Neuronal stem cell (in vitro differentiated cells): ENCODE measurements around the gene C6orf89.

Experiments
- DNase-seq: peaks from one replicate; pipeline ENCODE4 v3.0.0-alpha.2; 2013; ENCODE audit warnings: low spot score
- H2AFZ ChIP-seq: one replicate; pipeline ENCODE4 v1.6.1; 2013; ENCODE audit warnings: mild to moderate bottlenecking, low read length, inconsistent platforms
- H2AK5ac ChIP-seq: 2 replicates; pipeline ENCODE4 v1.6.1; 2013; ENCODE audit warnings: low read depth, mild to moderate bottlenecking, inconsistent platforms, low read length, moderate library complexity, mixed read lengths
- H2BK120ac ChIP-seq: 2 replicates; pipeline ENCODE4 v1.6.1; 2013; ENCODE audit warnings: low read depth, mild to moderate bottlenecking, inconsistent platforms, low read length, moderate library complexity, mixed read lengths
- H2BK12ac ChIP-seq: one replicate; pipeline ENCODE4 v1.6.1; 2013; ENCODE audit warnings: low read length, inconsistent platforms
- H2BK15ac ChIP-seq: 2 replicates; pipeline ENCODE4 v1.6.1; 2013; ENCODE audit warnings: mild to moderate bottlenecking, low read length, inconsistent platforms, mixed read lengths
- H2BK5ac ChIP-seq: one replicate; pipeline ENCODE4 v1.6.1; 2013; ENCODE audit warnings: inconsistent platforms, mild to moderate bottlenecking, low read length, moderate library complexity
- H3K14ac ChIP-seq: one replicate; pipeline ENCODE4 v1.6.1; 2013; ENCODE audit warnings: low read length, inconsistent platforms
- H3K18ac ChIP-seq: 2 replicates; pipeline ENCODE4 v1.6.1; 2013; ENCODE audit warnings: low read length, inconsistent platforms
- H3K23ac ChIP-seq: 2 replicates; pipeline ENCODE4 v1.6.1; 2013; ENCODE audit warnings: low read depth, mild to moderate bottlenecking, mixed read lengths, low read length, inconsistent platforms; ENCODE audit not compliant: poor library complexity
- H3K27ac ChIP-seq: replicated peaks from 3 replicates; pipeline ENCODE4 v1.5.1; 2013; ENCODE audit warnings: low read length, inconsistent platforms
- H3K27me3 ChIP-seq, 3 experiments: 2 replicates each; pipeline ENCODE4 v1.6.1; 2013; ENCODE audit warnings: low read length in 3 of 3, mild to moderate bottlenecking in 2 of 3, inconsistent platforms in 1 of 3, low read depth in 1 of 3, mixed read lengths in 1 of 3, moderate library complexity in 1 of 3; ENCODE audit not compliant: control insufficient read depth in 3 of 3, insufficient read depth in 3 of 3
- H3K36me3 ChIP-seq, 2 donors: replicated peaks in 1 of 2; 2 replicates each; pipeline ENCODE4 v1.6.1; 2013; ENCODE audit warnings: low read length in 2 of 2; ENCODE audit not compliant: control insufficient read depth in 2 of 2, insufficient read depth in 2 of 2
- H3K4ac ChIP-seq: 2 replicates; pipeline ENCODE4 v1.6.1; 2013; ENCODE audit warnings: inconsistent platforms, mild to moderate bottlenecking, low read length, moderate library complexity
- H3K4me1 ChIP-seq, 2 donors: 1 replicate in 1 of 2; 2 replicates in 1 of 2; pipeline ENCODE4 v1.6.1; 2013; ENCODE audit warnings: low read length in 2 of 2, low read depth in 1 of 2; ENCODE audit not compliant: control insufficient read depth in 2 of 2, insufficient read depth in 1 of 2
- H3K4me2 ChIP-seq: one replicate; pipeline ENCODE4 v1.6.1; 2013; ENCODE audit warnings: mild to moderate bottlenecking, low read length, inconsistent platforms; ENCODE audit not compliant: insufficient read depth, poor library complexity, severe bottlenecking
- H3K4me3 ChIP-seq, 2 donors: 2 replicates each; pipeline ENCODE4 v1.5.1; 2013; ENCODE audit warnings: low read length in 2 of 2, mild to moderate bottlenecking in 2 of 2, inconsistent platforms in 1 of 2, moderate library complexity in 1 of 2
- H3K79me1 ChIP-seq: one replicate; pipeline ENCODE4 v1.6.1; 2013; ENCODE audit warnings: low read depth, mild to moderate bottlenecking, inconsistent platforms, low read length, moderate library complexity
- H3K9ac ChIP-seq: one replicate; pipeline ENCODE4 v1.6.1; 2013; ENCODE audit warnings: mild to moderate bottlenecking, low read depth, low read length, inconsistent platforms; ENCODE audit not compliant: poor library complexity
- H3K9me3 ChIP-seq, 2 donors: replicated peaks in 1 of 2; 2 replicates each; pipeline versions ENCODE3 to v1.6.1; 2013; ENCODE audit warnings: low read length in 2 of 2, mild to moderate bottlenecking in 2 of 2, inconsistent platforms in 1 of 2, low read depth in 1 of 2, mixed read lengths in 1 of 2, moderate library complexity in 1 of 2; ENCODE audit not compliant: control insufficient read depth in 2 of 2, insufficient read depth in 1 of 2
- H4K8ac ChIP-seq: one replicate; pipeline ENCODE4 v1.6.1; 2013; ENCODE audit warnings: low read depth, mild to moderate bottlenecking, inconsistent platforms, low read length, moderate library complexity
- H4K91ac ChIP-seq: one replicate; pipeline ENCODE4 v1.6.1; 2013; ENCODE audit warnings: low read length, low read depth, mild to moderate bottlenecking, inconsistent platforms; ENCODE audit not compliant: poor library complexity
- WGBS, 2 donors: extraction: QIAGEN DNeasy Blood & Tissue Kit; methylation state at CpG; one replicate each; pipeline ENCODE4 v1.1.7; 2013; ENCODE audit warnings: missing lambda C conversion rate in 2 of 2, mixed read lengths in 1 of 2; ENCODE audit not compliant: insufficient read length in 2 of 2, insufficient replicate concordance in 1 of 2; ENCODE audit errors: extremely low coverage in 2 of 2; 5-methylcytosine and 5-hydroxymethylcytosine counted together

The C6orf89 gene

GRCh38 chr6:36844232-36845170 lies 41.3 kb upstream of the C6orf89 start:
- H3K4me1 ChIP-seq, result peaks cover 16 to 23% of the 10 kb centered on the region in 2 donors
- H2AFZ ChIP-seq, result no peak overlapping the region
- no peak overlapping the region for H2BK12ac ChIP-seq
- no peak overlapping the region for H3K4ac ChIP-seq
- H2BK5ac ChIP-seq, result no peak overlapping the region
- H3K27me3 ChIP-seq, result peaks cover 8 to 17% (median 10%) of the 10 kb centered on the region in 3 experiments
- WGBS, 2 donors, result no CpG with 5 or more reads among the region's 19 CpGs
- no peak overlapping the region for H4K8ac ChIP-seq
- H3K9ac ChIP-seq, result no peak overlapping the region
- H4K91ac ChIP-seq, result no peak overlapping the region
- no peak overlapping the region for H3K27ac ChIP-seq
- no peak overlapping the region for H3K18ac ChIP-seq
- no peak overlapping the region for H2BK15ac ChIP-seq
- peak overlapping the region; percentile 25 for H3K23ac ChIP-seq
- no peak overlapping the region for H3K4me3 ChIP-seq
- H3K79me1 ChIP-seq, result no peaks in the 10 kb centered on the region
- H3K4me2 ChIP-seq, result no peak overlapping the region
- no peaks in the 10 kb centered on the region for H3K36me3 ChIP-seq
- H2AK5ac ChIP-seq, result no peak overlapping the region
- no peaks in the 10 kb centered on the region for H3K9me3 ChIP-seq
- no peak overlapping the region for H2BK120ac ChIP-seq
- DNase-seq, result no peak
- no peak overlapping the region for H3K14ac ChIP-seq

- Histone ChIP-seq H3K23ac (no peak overlapping the region), H2AK5ac (peak overlapping the region; percentile 27)
- WGBS, 2 donors, result no CpG with 5 or more reads among the region's 4 CpGs
Measured at GRCh38 chr6:36845233-36845632, 40.5 kb upstream of the C6orf89 start.

DNA sequence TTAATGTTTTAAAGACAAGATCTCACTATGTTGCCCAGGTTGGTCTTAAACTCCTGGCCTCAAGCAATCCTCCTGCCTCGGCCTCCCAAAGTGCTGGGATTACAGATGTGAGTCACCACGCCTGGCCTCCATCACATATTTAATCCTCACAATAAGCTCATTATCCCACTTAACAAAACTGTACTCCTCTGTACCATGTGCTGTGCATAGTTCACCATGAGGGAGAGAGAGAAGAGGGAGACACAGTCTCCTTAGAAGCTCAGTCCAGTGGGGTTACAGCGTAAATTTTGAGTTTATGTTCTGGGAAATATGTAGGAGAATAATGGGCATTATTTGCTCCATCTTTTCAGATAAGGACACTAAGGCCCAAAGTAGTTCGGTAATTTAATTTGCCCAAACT lies 38.6 kb upstream of the C6orf89 start:
- H2BK120ac ChIP-seq, result no peak overlapping the region
- peaks cover 4% of the 10 kb centered on the region in 2 donors for H3K36me3 ChIP-seq
- H3K4me2 ChIP-seq, result no peak overlapping the region
- DNase-seq, result no peak
- peaks cover 9 to 12% of the 10 kb centered on the region in 2 donors for H3K4me1 ChIP-seq
- H3K23ac ChIP-seq, result no peak overlapping the region
- H3K4ac ChIP-seq, result no peak overlapping the region
- no peak overlapping the region for H3K27ac ChIP-seq
- no peaks in the 10 kb centered on the region for H3K79me1 ChIP-seq
- no peak overlapping the region for H2BK5ac ChIP-seq
- no peak overlapping the region for H4K8ac ChIP-seq
- no peak overlapping the region for H3K4me3 ChIP-seq
- H3K14ac ChIP-seq, result no peak overlapping the region
- H2AK5ac ChIP-seq, result no peak overlapping the region
- WGBS, 2 donors, result no CpG with 5 or more reads among the region's 4 CpGs
- no peak overlapping the region for H2AFZ ChIP-seq
- H3K9ac ChIP-seq, result no peak overlapping the region
- H4K91ac ChIP-seq, result no peak overlapping the region
- H2BK15ac ChIP-seq, result no peak overlapping the region
- no peak overlapping the region for H3K18ac ChIP-seq
- H3K9me3 ChIP-seq, result peaks cover 0 to 2% of the 10 kb centered on the region in 2 donors
- no peaks in the 10 kb centered on the region for H3K27me3 ChIP-seq
- no peak overlapping the region for H2BK12ac ChIP-seq

More at GRCh38 chr6:36845233-36845632, 40.5 kb upstream of the C6orf89 start:
- Histone ChIP-seq H3K14ac (no peak overlapping the region), H2BK12ac (no peak overlapping the region), H3K27me3 (peaks cover 4 to 11% (median 7%) of the 10 kb centered on the region in 3 experiments), H2BK15ac (no peak overlapping the region), H3K27ac (no peak overlapping the region), H3K79me1 (no peaks in the 10 kb centered on the region), H3K4me3 (no peak overlapping the region), H3K9me3 (no peaks in the 10 kb centered on the region), H3K4ac (no peak overlapping the region), H2BK5ac (peak overlapping the region; percentile 57), H4K8ac (no peak overlapping the region), H3K4me1 (peaks cover 15 to 21% of the 10 kb centered on the region in 2 donors), H3K4me2 (no peak overlapping the region), H3K18ac (peak overlapping the region; percentile 54), H3K9ac (no peak overlapping the region), H4K91ac (no peak overlapping the region), H2BK120ac (no peak overlapping the region), H2AFZ (no peak overlapping the region), H3K36me3 (peaks cover 0 to 2% of the 10 kb centered on the region in 2 donors)
- no peak for DNase-seq

DNA sequence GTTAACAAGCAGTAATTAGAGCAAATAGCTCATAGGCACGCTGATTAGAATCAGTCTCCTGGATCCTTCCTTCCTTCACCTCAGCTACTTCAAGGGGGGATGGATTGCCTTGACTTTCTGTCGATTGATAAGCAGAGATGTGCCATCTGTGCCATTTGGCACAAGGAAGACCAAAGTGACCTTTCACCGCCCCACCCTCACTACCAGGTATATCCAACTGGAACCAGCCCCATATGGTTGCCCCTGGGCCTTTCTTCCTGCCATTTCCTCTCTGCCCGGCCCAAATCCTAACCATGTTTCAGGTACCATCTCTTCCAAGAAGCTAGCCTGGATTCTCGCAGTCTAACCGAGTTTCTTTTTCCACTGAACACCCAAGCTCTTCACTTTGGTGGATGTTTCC lies 37.8 kb upstream of the C6orf89 start:
- Histone ChIP-seq H3K36me3 (peaks cover 8 to 13% of the 10 kb centered on the region in 2 donors), H3K4me2 (no peak overlapping the region), H3K27ac (no peak overlapping the region), H3K4ac (no peak overlapping the region), H2BK120ac (no peak overlapping the region), H3K9me3 (peaks cover 0 to 2% of the 10 kb centered on the region in 2 donors), H3K79me1 (no peaks in the 10 kb centered on the region), H2AFZ (peak overlapping the region; percentile 84), H2BK15ac (no peak overlapping the region), H3K9ac (no peak overlapping the region), H2BK5ac (no peak overlapping the region), H4K8ac (no peak overlapping the region), H2BK12ac (no peak overlapping the region), H3K23ac (no peak overlapping the region), H2AK5ac (no peak overlapping the region), H3K4me3 (no peak overlapping the region), H3K4me1 (peaks cover 9 to 12% of the 10 kb centered on the region in 2 donors), H3K18ac (no peak overlapping the region), H4K91ac (no peak overlapping the region), H3K27me3 (no peaks in the 10 kb centered on the region), H3K14ac (no peak overlapping the region)
- WGBS, 2 donors, result no CpG with 5 or more reads among the region's 6 CpGs
- DNase-seq, result no peak
